ENCODE measurements around the gene KCTD10.

GRCh38 chr12:109447482-109447881 lies 29.6 kb downstream of the KCTD10 start:
- TF ChIP-seq POLR2AphosphoS5 (IDR thresholded peaks at IDR 0.05; ENCODE audit: control insufficient read depth, insufficient read depth, low read depth, low read length): no peak
- no peak for TF ChIP-seq ARNT (IDR thresholded peaks at IDR 0.05)
- TF ChIP-seq ERF (CRISPR knock-in tag; IDR thresholded peaks at IDR 0.05): no peak
- TF ChIP-seq REST (IDR thresholded peaks at IDR 0.05; ENCODE audit: borderline replicate concordance): no peak
- TF ChIP-seq REST (CRISPR knock-in tag; IDR thresholded peaks at IDR 0.05; ENCODE audit: low read depth): no peak
- no peak for TF ChIP-seq TOE1 (IDR thresholded peaks at IDR 0.05; ENCODE audit: borderline replicate concordance)
- TF ChIP-seq TOE1 (CRISPR knock-in tag; IDR thresholded peaks at IDR 0.05; ENCODE audit: borderline replicate concordance, low read depth): no peak
- TF ChIP-seq CBFA2T3 (IDR thresholded peaks at IDR 0.05): no peak
- TF ChIP-seq MXI1 (IDR thresholded peaks at IDR 0.05; ENCODE audit: low read depth, low read length): no peak
- TF ChIP-seq, protein P1, sequence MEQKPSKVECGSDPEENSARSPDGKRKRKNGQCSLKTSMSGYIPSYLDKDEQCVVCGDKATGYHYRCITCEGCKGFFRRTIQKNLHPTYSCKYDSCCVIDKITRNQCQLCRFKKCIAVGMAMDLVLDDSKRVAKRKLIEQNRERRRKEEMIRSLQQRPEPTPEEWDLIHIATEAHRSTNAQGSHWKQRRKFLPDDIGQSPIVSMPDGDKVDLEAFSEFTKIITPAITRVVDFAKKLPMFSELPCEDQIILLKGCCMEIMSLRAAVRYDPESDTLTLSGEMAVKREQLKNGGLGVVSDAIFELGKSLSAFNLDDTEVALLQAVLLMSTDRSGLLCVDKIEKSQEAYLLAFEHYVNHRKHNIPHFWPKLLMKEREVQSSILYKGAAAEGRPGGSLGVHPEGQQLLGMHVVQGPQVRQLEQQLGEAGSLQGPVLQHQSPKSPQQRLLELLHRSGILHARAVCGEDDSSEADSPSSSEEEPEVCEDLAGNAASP (IDR thresholded peaks at IDR 0.05): no peak
